Subcutaneous preadipocyte (primary cell): ENCODE measurements around the gene STUB1. TPM values are rescaled to one million over a fixed set of nuclear protein-coding genes. Genes with fewer than 3 reads are reported as not detected.

Source experiments
- total RNA-seq: library from RNA; depleted of rRNA; stranded (reverse); fragments of >200 nt; gene quantifications from 2 replicates; pipeline ENCODE4 v1.2.3, GENCODE V29; 2012

STUB1 gene
- 129 and 152 TPM in 2 replicates for total RNA-seq

GRCh38 chr16:679814-680624 is at the start of gene STUB1:
Gene STUB1 (plus strand): TSS chr16:680410. CDS start chr16:680526, 116 bp downstream.

GRCh38 chr16:630815-631405 is 49.3 kb upstream of the STUB1 start, which contains the start of gene WFIKKN1:
Gene WFIKKN1 (plus strand): TSS chr16:630985. CDS start chr16:631254, 269 bp downstream.

GRCh38 chr16:636206-637080 is 43.8 kb upstream of the STUB1 start, which contains the start of gene METTL26:
Gene METTL26 (minus strand): TSS chr16:636305. CDS start chr16:636290, 15 bp downstream.

GRCh38 chr16:641326-642188 is 38.7 kb upstream of the STUB1 start, which contains the start of gene MCRIP2:
Gene MCRIP2 (plus strand): TSS chr16:641828. CDS start chr16:641992, 164 bp downstream.

GRCh38 chr16:648781-649589 is 31.2 kb upstream of the STUB1 start, which contains the start of gene WDR90:
Gene WDR90 (plus strand): TSS chr16:649365. CDS start chr16:649417, 52 bp downstream.

GRCh38 chr16:667780-668518 is 12.3 kb upstream of the STUB1 start, which contains the start of gene RHOT2:
Gene RHOT2 (plus strand): TSS chr16:668132. CDS start chr16:668200, 68 bp downstream.

GRCh38 chr16:674968-675883 is 5.0 kb upstream of the STUB1 start, which contains the start of gene RHBDL1:
Gene RHBDL1 (plus strand): TSS chr16:675671. CDS start chr16:675791, 120 bp downstream.

GRCh38 chr16:684071-684794 is 4.0 kb downstream of the STUB1 start, which contains the start of gene JMJD8:
Gene JMJD8 (minus strand): TSS chr16:684334. CDS start chr16:684319, 15 bp downstream.

GRCh38 chr16:705431-706188 is 25.4 kb downstream of the STUB1 start, which contains the start of gene FBXL16:
Gene FBXL16 (minus strand): TSS chr16:705801. CDS start chr16:697405, 8,396 bp downstream.

GRCh38 chr16:714558-715476 is 34.6 kb downstream of the STUB1 start, which contains the start of gene METRN:
Gene METRN (plus strand): TSS chr16:715118. CDS start chr16:715290, 172 bp downstream.

GRCh38 chr16:720990-721764 is 41.0 kb downstream of the STUB1 start, which contains the start of gene ANTKMT:
Gene ANTKMT (plus strand): TSS chr16:721146. CDS start chr16:721275, 129 bp downstream.

GRCh38 chr16:726438-727290 is 46.5 kb downstream of the STUB1 start, which contains the start of the genes CCDC78 and HAGHL:
Gene CCDC78 (minus strand): TSS chr16:726443. CDS start chr16:726367, 76 bp downstream.
Gene HAGHL (plus strand): TSS chr16:727106. CDS start chr16:727510, 404 bp downstream.

